ENCODE results near the gene TBC1D22B. TPM values are rescaled to one million over a fixed set of nuclear protein-coding genes. Genes with fewer than 3 reads are reported as not detected.

Gene TBC1D22B
- polyA plus RNA-seq, 3 donors: 3.9 to 5.0 (median 4.9) TPM

DNA sequence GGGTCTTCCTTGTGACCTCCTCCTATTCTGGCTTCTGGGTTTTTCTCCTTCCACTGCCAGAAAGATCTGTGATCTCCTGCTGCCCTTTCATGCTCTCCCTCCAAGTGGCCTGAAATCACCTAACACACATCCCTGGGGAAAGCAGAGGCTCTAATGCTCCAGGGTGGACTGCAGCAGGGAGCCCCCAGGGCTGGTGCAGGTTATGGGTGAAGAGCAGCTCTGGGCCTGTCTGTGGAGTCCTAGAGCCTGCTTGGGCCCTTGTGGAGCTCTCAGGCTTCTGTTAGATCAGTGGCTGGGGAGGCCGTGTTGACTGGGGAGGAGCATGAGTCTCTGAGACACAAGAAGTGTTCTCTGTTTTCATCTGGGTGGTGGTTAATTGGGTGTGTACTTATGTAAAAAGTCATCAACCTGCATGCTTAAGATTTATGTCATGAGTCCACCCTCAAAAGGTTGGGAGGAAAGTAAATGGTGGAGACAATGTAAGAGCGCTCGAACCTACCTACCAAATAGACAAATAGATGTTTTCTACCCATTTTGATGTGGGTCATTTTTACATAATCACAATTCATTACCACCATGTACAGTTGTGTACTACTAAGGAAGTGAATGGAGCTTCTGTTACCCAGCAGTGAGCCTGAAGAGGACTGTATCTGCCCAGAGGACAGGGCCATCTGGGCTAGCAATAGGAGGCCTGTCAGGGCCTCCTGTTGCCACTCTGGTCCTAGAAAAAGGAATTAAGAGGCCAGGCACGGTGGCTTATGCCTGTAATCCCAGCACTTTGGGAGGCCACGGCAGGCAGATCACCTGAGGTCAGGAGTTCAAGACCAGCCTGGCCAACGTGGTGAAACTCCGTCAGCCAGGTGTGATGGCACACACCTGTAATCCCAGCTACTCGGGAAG is 64.2 kb downstream of the TBC1D22B start:
- DNase-seq: no peak
- no peaks in the 10 kb centered on the region for H3K4me1 Mint-ChIP-seq
- peaks cover 54 to 76% of the 10 kb centered on the region in 2 donors for H3K36me3 ChIP-seq (replicated peaks in 1 of 2; ENCODE audit: control insufficient read depth in 1 of 2, insufficient read depth in 2 of 2, low read length in 2 of 2)
- no peaks in the 10 kb centered on the region for H3K27me3 Mint-ChIP-seq (ENCODE audit: low read depth in 3 of 3)
- no peaks in the 10 kb centered on the region for H3K9me3 Mint-ChIP-seq
- H3K9ac ChIP-seq (ENCODE audit: insufficient read depth, low read length, poor library complexity, severe bottlenecking): no peak overlapping the region
- 93% methylated on average over 5 of the region's 8 CpGs for WGBS (ENCODE audit: insufficient coverage)
- no peak overlapping the region for H3K4me3 ChIP-seq (replicated peaks in 1 of 3; ENCODE audit: low read depth in 2 of 3, low read length in 3 of 3)
- H3K4me2 ChIP-seq (replicated peaks; ENCODE audit: extremely low read depth, low read length, poor library complexity, severe bottlenecking): no peak overlapping the region
- intact Hi-C loops (cut with micrococcal nuclease): loop anchor here in 1 of 2 donors (10.0 kb wide), 1 partner anchor 243 kb away; no protein-coding TSS in a partner anchor
- no peaks in the 10 kb centered on the region for H3K9me3 ChIP-seq (replicated peaks in 1 of 2; ENCODE audit: control insufficient read depth in 1 of 2, insufficient read depth in 1 of 2, low read length in 2 of 2)
- H3K27ac ChIP-seq (ENCODE audit: low read depth in 1 of 2, low read length in 2 of 2): no peak overlapping the region
- no peaks in the 10 kb centered on the region for H4K20me1 ChIP-seq (ENCODE audit: insufficient read depth, low read length)
- H3K36me3 Mint-ChIP-seq: peaks cover 20 to 25% of the 10 kb centered on the region in 2 donors
- H3K27me3 ChIP-seq (ENCODE audit: control insufficient read depth in 2 of 2, insufficient read depth in 2 of 2, low read length in 2 of 2): no peaks in the 10 kb centered on the region
- H3K79me2 ChIP-seq (ENCODE audit: insufficient read depth, low read length): no peaks in the 10 kb centered on the region
- no peak overlapping the region for H2AFZ ChIP-seq (ENCODE audit: insufficient read depth, low read depth, low read length, poor library complexity, severe bottlenecking)
- no peak overlapping the region for H3K4me3 Mint-ChIP-seq
- TF ChIP-seq, protein P1, sequence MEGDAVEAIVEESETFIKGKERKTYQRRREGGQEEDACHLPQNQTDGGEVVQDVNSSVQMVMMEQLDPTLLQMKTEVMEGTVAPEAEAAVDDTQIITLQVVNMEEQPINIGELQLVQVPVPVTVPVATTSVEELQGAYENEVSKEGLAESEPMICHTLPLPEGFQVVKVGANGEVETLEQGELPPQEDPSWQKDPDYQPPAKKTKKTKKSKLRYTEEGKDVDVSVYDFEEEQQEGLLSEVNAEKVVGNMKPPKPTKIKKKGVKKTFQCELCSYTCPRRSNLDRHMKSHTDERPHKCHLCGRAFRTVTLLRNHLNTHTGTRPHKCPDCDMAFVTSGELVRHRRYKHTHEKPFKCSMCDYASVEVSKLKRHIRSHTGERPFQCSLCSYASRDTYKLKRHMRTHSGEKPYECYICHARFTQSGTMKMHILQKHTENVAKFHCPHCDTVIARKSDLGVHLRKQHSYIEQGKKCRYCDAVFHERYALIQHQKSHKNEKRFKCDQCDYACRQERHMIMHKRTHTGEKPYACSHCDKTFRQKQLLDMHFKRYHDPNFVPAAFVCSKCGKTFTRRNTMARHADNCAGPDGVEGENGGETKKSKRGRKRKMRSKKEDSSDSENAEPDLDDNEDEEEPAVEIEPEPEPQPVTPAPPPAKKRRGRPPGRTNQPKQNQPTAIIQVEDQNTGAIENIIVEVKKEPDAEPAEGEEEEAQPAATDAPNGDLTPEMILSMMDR (IDR thresholded peaks at IDR 0.05): no peak
- peak overlapping the region in 4 of 7 donors; percentile 28 to 56 (median 44) for H3K27ac Mint-ChIP-seq
- H3K4me1 ChIP-seq (ENCODE audit: control insufficient read depth in 1 of 2, insufficient read depth in 2 of 2, low read length in 2 of 2): no peaks in the 10 kb centered on the region

DNA sequence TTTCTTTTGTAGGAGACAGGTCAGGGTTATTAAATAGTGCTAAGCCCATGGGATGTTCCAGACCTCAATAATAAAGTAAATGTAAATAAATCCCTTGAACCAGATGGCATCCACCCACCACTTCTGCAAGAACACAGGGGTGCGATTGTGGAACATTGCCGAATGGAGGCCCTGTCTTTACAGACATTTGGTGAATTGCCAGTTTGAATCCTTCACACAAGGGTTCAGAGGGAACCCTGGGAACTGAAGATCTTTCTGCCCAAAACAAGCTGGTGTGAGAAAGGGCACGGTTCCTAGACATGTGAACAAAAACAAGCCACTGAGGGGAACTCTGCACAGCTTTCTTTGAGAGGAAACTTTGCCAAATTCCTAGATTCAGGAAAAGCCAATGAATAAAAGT is 66.0 kb downstream of the TBC1D22B start:
- no peak for DNase-seq
- H3K27ac ChIP-seq (ENCODE audit: low read depth in 1 of 2, low read length in 2 of 2): no peak overlapping the region
- peaks cover 36 to 58% of the 10 kb centered on the region in 2 donors for H3K36me3 ChIP-seq (replicated peaks in 1 of 2; ENCODE audit: control insufficient read depth in 1 of 2, insufficient read depth in 2 of 2, low read length in 2 of 2)
- Mint-ChIP-seq H3K9me3 (no peaks in the 10 kb centered on the region), H3K27ac (peak overlapping the region in 1 of 7 donors; percentile 40), H3K36me3 (peaks cover 25 to 31% of the 10 kb centered on the region in 2 donors), H3K4me3 (no peak overlapping the region), H3K4me1 (no peaks in the 10 kb centered on the region), H3K27me3 (ENCODE audit: low read depth in 3 of 3) (no peaks in the 10 kb centered on the region)
- TF ChIP-seq, protein P1 (IDR thresholded peaks at IDR 0.05): no peak
- no peaks in the 10 kb centered on the region for H4K20me1 ChIP-seq (ENCODE audit: insufficient read depth, low read length)
- H2AFZ ChIP-seq (ENCODE audit: insufficient read depth, low read depth, low read length, poor library complexity, severe bottlenecking): no peak overlapping the region
- no peaks in the 10 kb centered on the region for H3K79me2 ChIP-seq (ENCODE audit: insufficient read depth, low read length)
- H3K4me1 ChIP-seq (ENCODE audit: control insufficient read depth in 1 of 2, insufficient read depth in 2 of 2, low read length in 2 of 2): no peaks in the 10 kb centered on the region
- WGBS (ENCODE audit: insufficient coverage): 82% methylated on average over 3 of the region's 3 CpGs
- no peak overlapping the region for H3K9ac ChIP-seq (ENCODE audit: insufficient read depth, low read length, poor library complexity, severe bottlenecking)
- no peaks in the 10 kb centered on the region for H3K9me3 ChIP-seq (replicated peaks in 1 of 2; ENCODE audit: control insufficient read depth in 1 of 2, insufficient read depth in 1 of 2, low read length in 2 of 2)
- H3K4me3 ChIP-seq (replicated peaks in 1 of 3; ENCODE audit: low read depth in 2 of 3, low read length in 3 of 3): no peak overlapping the region
- intact Hi-C loops (cut with micrococcal nuclease): loop anchor here in 1 of 2 donors (10.0 kb wide), 1 partner anchor 241 kb away; no protein-coding TSS in a partner anchor
- no peaks in the 10 kb centered on the region for H3K27me3 ChIP-seq (ENCODE audit: control insufficient read depth in 2 of 2, insufficient read depth in 2 of 2, low read length in 2 of 2)
- H3K4me2 ChIP-seq (replicated peaks; ENCODE audit: extremely low read depth, low read length, poor library complexity, severe bottlenecking): no peak overlapping the region
